Liver (tissue), 9 donors: Measurements from ENCODE around the gene ELK4. TPM values are rescaled to one million over a fixed set of nuclear protein-coding genes. Genes with fewer than 3 reads are reported as not detected.

ENCODE experiments used
- DNase-seq: peaks from one replicate; pipeline ENCODE4 v3.0.0-alpha.2; 2017; ENCODE audit warnings: low spot score
- H3K27ac ChIP-seq, 2 donors: one replicate each; pipeline ENCODE4 v1.7.0; 2013; ENCODE audit warnings: inconsistent platforms in 2 of 2, low read length in 2 of 2, control low read depth in 1 of 2, low read depth in 1 of 2, mild to moderate bottlenecking in 1 of 2
- H3K27me3 ChIP-seq, 4 donors: one replicate each; pipeline versions ENCODE4 v1.6.1 to v1.7.0; 2013; ENCODE audit warnings: low read length in 3 of 4, inconsistent platforms in 1 of 4, mild to moderate bottlenecking in 1 of 4, moderate library complexity in 1 of 4; ENCODE audit not compliant: control insufficient read depth in 4 of 4, insufficient read depth in 4 of 4
- H3K36me3 ChIP-seq, 4 donors: one replicate each; pipeline versions ENCODE4 v1.6.1 to v1.7.0; 2013; ENCODE audit warnings: low read length in 3 of 4, mild to moderate bottlenecking in 3 of 4, low read depth in 1 of 4, moderate library complexity in 1 of 4; ENCODE audit not compliant: control insufficient read depth in 4 of 4, insufficient read depth in 3 of 4
- H3K4me1 ChIP-seq, 4 donors: one replicate each; pipeline versions ENCODE4 v1.6.1 to v1.7.0; 2013; ENCODE audit warnings: low read length in 3 of 4, mild to moderate bottlenecking in 3 of 4, moderate library complexity in 1 of 4; ENCODE audit not compliant: control insufficient read depth in 4 of 4, insufficient read depth in 4 of 4
- H3K4me3 ChIP-seq, 3 donors: one replicate each; pipeline versions ENCODE4 v1.6.1 to v1.7.0; 2013; ENCODE audit warnings: low read length in 3 of 3, control low read depth in 1 of 3, low read depth in 1 of 3, mild to moderate bottlenecking in 1 of 3
- H3K9ac ChIP-seq, 2 donors: one replicate each; pipeline ENCODE4 v1.7.0; 2013; ENCODE audit warnings: low read length in 2 of 2, mild to moderate bottlenecking in 2 of 2, moderate library complexity in 2 of 2, control low read depth in 1 of 2, low read depth in 1 of 2
- H3K9me3 ChIP-seq, 4 donors: one replicate each; pipeline versions ENCODE4 v1.6.1 to v1.7.0; 2013; ENCODE audit warnings: low read length in 3 of 4; ENCODE audit not compliant: control insufficient read depth in 4 of 4
- ATF3 ChIP-seq: IDR thresholded peaks from 2 replicates; pipeline ENCODE4 v1.6.1; 2016; ENCODE audit warnings: antibody characterized with exemption
- CTCF ChIP-seq: fragments of 150-350 bp; IDR thresholded peaks from 2 replicates; pipeline ENCODE4 v1.5.1; 2017; ENCODE audit warnings: improper control_type of control experiment, low read depth, low read length; ENCODE audit not compliant: missing input control
- EGR1 ChIP-seq, 2 donors: IDR thresholded peaks; 2 replicates each; pipeline ENCODE4 v1.6.1; 2016 to 2018; ENCODE audit warnings: antibody characterized with exemption in 2 of 2, low read depth in 2 of 2
- FOXA1 ChIP-seq: IDR thresholded peaks from 2 replicates; pipeline ENCODE4 v1.6.1; 2016; ENCODE audit warnings: antibody characterized with exemption
- FOXA2 ChIP-seq: IDR thresholded peaks from 2 replicates; pipeline ENCODE4 v1.6.1; 2016; ENCODE audit warnings: antibody characterized with exemption
- GABPA ChIP-seq, 2 donors: IDR thresholded peaks in 1 of 2; conservative IDR thresholded peaks in 1 of 2; 2 replicates each; pipeline ENCODE4 v1.6.1; 2016; ENCODE audit warnings: antibody characterized with exemption in 2 of 2, mild to moderate bottlenecking in 1 of 2, moderate library complexity in 1 of 2
- HNF4A ChIP-seq, 2 donors: conservative IDR thresholded peaks; 2 replicates each; pipeline ENCODE4 v1.6.1; 2016; ENCODE audit warnings: antibody characterized with exemption in 2 of 2, mild to moderate bottlenecking in 2 of 2
- HNF4G ChIP-seq: IDR thresholded peaks from 2 replicates; pipeline ENCODE4 v1.6.1; 2016; ENCODE audit warnings: antibody characterized with exemption
- JUND ChIP-seq, 2 donors: IDR thresholded peaks; 2 replicates each; pipeline ENCODE4 v1.6.1; 2016; ENCODE audit warnings: antibody characterized with exemption in 2 of 2
- MAX ChIP-seq: IDR thresholded peaks from 2 replicates; pipeline ENCODE4 v1.6.1; 2016; ENCODE audit warnings: antibody characterized with exemption
- NR2F2 ChIP-seq: IDR thresholded peaks from 2 replicates; pipeline ENCODE4 v1.6.1; 2016; ENCODE audit warnings: antibody characterized with exemption
- RAD21 ChIP-seq, 2 donors: IDR thresholded peaks; 2 replicates each; pipeline ENCODE4 v1.6.1; 2016; ENCODE audit warnings: antibody characterized with exemption in 2 of 2, mild to moderate bottlenecking in 2 of 2
- REST ChIP-seq: IDR thresholded peaks from 2 replicates; pipeline ENCODE4 v1.6.1; 2016; ENCODE audit warnings: antibody characterized with exemption, mild to moderate bottlenecking
- RXRA ChIP-seq, 2 donors: IDR thresholded peaks; 2 replicates each; pipeline ENCODE4 v1.6.1; 2017 to 2018; ENCODE audit warnings: antibody characterized with exemption in 2 of 2, mild to moderate bottlenecking in 1 of 2
- SP1 ChIP-seq: IDR thresholded peaks from 2 replicates; pipeline ENCODE4 v1.6.1; 2018; ENCODE audit warnings: antibody characterized with exemption, mild to moderate bottlenecking
- TAF1 ChIP-seq: conservative IDR thresholded peaks from 2 replicates; pipeline ENCODE4 v1.6.1; 2016; ENCODE audit warnings: antibody characterized with exemption, mild to moderate bottlenecking
- YY1 ChIP-seq: IDR thresholded peaks from 2 replicates; pipeline ENCODE4 v1.6.1; 2016; ENCODE audit warnings: antibody characterized with exemption, mild to moderate bottlenecking
- ZBTB33 ChIP-seq: IDR thresholded peaks from 2 replicates; pipeline ENCODE4 v1.6.1; 2016; ENCODE audit warnings: antibody characterized with exemption
- WGBS: extraction: QIAGEN DNeasy Blood & Tissue Kit; methylation state at CpG from one replicate; pipeline ENCODE4 v1.1.7; 2013; 5-methylcytosine and 5-hydroxymethylcytosine counted together
- polyA plus RNA-seq, 2 donors: library from polyadenylated mRNA; stranded (reverse) in 1 of 2; unstranded in 1 of 2; fragments of 200-250 nt in 1 of 2; fragments of >200 nt in 1 of 2; fragmentation: Nextera tagmentation in 1 of 2; extraction: Ambion mirVana in 1 of 2; gene quantifications; one replicate each; pipeline versions ENCODE4 v1.2.1 to v1.2.3, GENCODE V29; 2013 to 2015
- total RNA-seq, 2 donors: library from RNA; depleted of rRNA; stranded (reverse); fragments of >200 nt; gene quantifications; one replicate each; pipeline ENCODE4 v1.2.3, GENCODE V29; 2014
- donor health status: healthy.
- donor health status: healthy.
- donor health status: healthy.
- donor health status: healthy.
- donor health status: healthy.

Gene ELK4
- total and polyA plus RNA-seq, 4 donors: 3.5 to 20.2 (median 6.9) TPM

- Histone ChIP-seq H3K9ac (no peak overlapping the region), H3K4me3 (no peak overlapping the region), H3K36me3 (no peaks in the 10 kb centered on the region), H3K4me1 (peaks cover 7 to 43% (median 35%) of the 10 kb centered on the region in 4 donors), H3K27me3 (no peaks in the 10 kb centered on the region), H3K9me3 (no peaks in the 10 kb centered on the region), H3K27ac (peak overlapping the region; percentile 21 to 83)
- TF ChIP-seq YY1 (peak; percentile 63), RAD21 (IDR thresholded peaks at IDR 0.05) (peak; percentile 47 to 50), FOXA1 (peak; percentile 73), SP1 (peak; percentile 95), EGR1 (IDR thresholded peaks at IDR 0.05; ENCODE audit: low read depth in 2 of 2) (peak; percentile 85 to 95), NR2F2 (peak; percentile 89), RXRA (IDR thresholded peaks at IDR 0.05) (peak; percentile 94), REST (peak; percentile 75), MAX (peak; percentile 89), FOXA2 (peak; percentile 76), GABPA (IDR thresholded peaks at IDR 0.05 in 1 of 2, conservative IDR thresholded peaks at IDR 0.05 in 1 of 2) (peak; percentile 33 to 73), JUND (IDR thresholded peaks at IDR 0.05) (peak; percentile 88 to 91), ATF3 (peak; percentile 96), HNF4G (peak; percentile 70), HNF4A (conservative IDR thresholded peaks at IDR 0.05) (peak; percentile 91), CTCF (no peak), ZBTB33 (peak; percentile 86), TAF1 (no peak)
- WGBS: 55% methylated on average over 1 of the region's 1 CpG
- no peak for DNase-seq
These were observed 7.8 kb upstream of the ELK4 start for GRCh38 chr1:205639567-205639966.
